ENCODE data around the gene COP1. TPM values are rescaled to one million over a fixed set of nuclear protein-coding genes. Genes with fewer than 3 reads are reported as not detected.
"Not testable (repeated sequence)": the region's sequence is repeated elsewhere in the genome, so short reads cannot be mapped to it uniquely, and the experiment has no call there.

COP1 gene
- total RNA-seq, 2 experiments from 2014 or later, result 33.8 to 36.9 TPM

DNA sequence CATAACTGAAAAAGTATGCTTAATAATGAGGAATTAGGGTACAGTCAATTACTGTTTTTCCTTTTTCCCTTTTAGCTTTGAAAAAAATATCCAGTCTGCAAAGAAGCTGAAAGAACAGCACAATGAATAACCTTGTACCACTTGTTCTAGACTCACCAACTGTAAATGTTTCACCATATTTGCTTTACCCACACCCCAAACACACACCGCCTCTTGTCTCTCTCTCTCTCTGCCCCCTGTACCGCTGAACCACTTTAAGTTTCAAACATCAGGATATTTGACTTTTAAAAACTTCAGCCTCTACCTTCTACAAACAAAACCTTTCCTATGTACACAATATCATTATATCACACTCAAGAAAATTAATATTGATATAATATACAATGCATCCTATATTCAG lies 197.1 kb downstream of the COP1 start:
- no peak for ATAC-seq
- Mint-ChIP-seq H3K36me3 (ENCODE audit: low read depth) (peaks cover 26% of the 10 kb centered on the region), H3K9me3 (peaks cover 1% of the 10 kb centered on the region), H3K27ac (no peak overlapping the region), H3K4me1 (ENCODE audit: low read depth) (no peaks in the 10 kb centered on the region), H3K27me3 (no peaks in the 10 kb centered on the region), H3K4me3 (no peak overlapping the region)
- POLR2A ChIA-PET, result no interaction called here
- DNase-seq, result no peak
- intact Hi-C loops (cut with micrococcal nuclease), result no loop called here
- TF ChIP-seq, protein P1, sequence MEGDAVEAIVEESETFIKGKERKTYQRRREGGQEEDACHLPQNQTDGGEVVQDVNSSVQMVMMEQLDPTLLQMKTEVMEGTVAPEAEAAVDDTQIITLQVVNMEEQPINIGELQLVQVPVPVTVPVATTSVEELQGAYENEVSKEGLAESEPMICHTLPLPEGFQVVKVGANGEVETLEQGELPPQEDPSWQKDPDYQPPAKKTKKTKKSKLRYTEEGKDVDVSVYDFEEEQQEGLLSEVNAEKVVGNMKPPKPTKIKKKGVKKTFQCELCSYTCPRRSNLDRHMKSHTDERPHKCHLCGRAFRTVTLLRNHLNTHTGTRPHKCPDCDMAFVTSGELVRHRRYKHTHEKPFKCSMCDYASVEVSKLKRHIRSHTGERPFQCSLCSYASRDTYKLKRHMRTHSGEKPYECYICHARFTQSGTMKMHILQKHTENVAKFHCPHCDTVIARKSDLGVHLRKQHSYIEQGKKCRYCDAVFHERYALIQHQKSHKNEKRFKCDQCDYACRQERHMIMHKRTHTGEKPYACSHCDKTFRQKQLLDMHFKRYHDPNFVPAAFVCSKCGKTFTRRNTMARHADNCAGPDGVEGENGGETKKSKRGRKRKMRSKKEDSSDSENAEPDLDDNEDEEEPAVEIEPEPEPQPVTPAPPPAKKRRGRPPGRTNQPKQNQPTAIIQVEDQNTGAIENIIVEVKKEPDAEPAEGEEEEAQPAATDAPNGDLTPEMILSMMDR (IDR thresholded peaks at IDR 0.05), result no peak
- CTCF ChIA-PET, result no interaction called here

DNA sequence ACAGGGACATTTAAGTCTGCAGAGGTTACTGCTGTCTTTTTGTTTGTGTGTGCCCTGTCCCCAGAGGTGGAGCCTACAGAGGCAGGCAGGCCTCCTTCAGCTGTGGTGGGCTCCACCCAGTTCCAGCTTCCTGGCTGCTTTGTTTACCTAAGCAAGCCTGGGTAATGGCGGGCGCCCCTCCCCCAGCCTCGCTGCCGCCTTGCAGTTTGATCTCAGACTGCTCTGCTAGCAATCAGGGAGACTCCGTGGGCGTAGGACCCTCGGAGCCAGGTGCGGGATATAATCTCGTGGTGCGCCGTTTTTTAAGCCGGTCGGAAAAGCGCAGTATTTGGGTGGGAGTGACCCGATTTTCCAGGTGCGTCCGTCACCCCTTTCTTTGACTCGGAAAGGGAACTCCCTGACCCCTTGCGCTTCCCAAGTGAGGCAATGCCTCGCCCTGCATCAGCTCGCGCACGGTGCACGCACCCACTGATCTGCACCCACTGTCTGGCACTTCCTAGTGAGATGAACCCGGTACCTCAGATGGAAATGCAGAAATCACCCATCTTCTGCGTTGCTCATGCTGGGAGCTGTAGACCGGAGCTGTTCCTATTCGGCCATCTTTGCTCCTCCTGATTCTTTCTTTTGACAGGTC lies 199.2 kb downstream of the COP1 start:
- ATAC-seq; H3K27me3 Mint-ChIP-seq; H3K4me1 Mint-ChIP-seq (ENCODE audit: low read depth); H3K4me3 Mint-ChIP-seq; DNase-seq; H3K27ac Mint-ChIP-seq; H3K9me3 Mint-ChIP-seq; CTCF ChIA-PET; intact Hi-C loops (cut with micrococcal nuclease); POLR2A ChIA-PET: not testable (repeated sequence)
- H3K36me3 Mint-ChIP-seq (ENCODE audit: low read depth), result peaks cover 21% of the 10 kb centered on the region

GRCh38 chr1:175994660-175995059 lies 212.4 kb downstream of the COP1 start:
- H3K27ac Mint-ChIP-seq; H3K4me1 Mint-ChIP-seq (ENCODE audit: low read depth); CTCF ChIA-PET; DNase-seq; intact Hi-C loops (cut with micrococcal nuclease); H3K4me3 Mint-ChIP-seq; POLR2A ChIA-PET; ATAC-seq; H3K27me3 Mint-ChIP-seq; H3K9me3 Mint-ChIP-seq: not testable (repeated sequence)
- peaks cover 31% of the 10 kb centered on the region for H3K36me3 Mint-ChIP-seq (ENCODE audit: low read depth)

DNA sequence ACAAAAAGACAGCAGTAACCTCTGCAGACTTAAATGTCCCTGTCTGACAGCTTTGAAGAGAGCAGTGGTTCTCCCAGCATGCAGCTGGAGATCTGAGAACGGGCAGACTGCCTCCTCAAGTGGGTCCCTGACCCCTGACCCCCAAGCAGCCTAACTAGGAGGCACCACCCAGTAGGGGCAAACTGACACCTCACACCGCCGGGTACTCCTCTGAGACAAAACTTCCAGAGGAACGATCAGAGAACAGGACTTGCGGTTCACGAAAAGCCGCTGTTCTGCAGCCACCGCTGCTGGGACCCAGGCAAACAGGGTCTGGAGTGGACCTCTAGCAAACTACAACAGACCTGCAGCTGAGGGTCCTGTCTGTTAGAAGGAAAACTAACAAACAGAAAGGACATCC lies 214.3 kb downstream of the COP1 start:
- POLR2A ChIA-PET; ATAC-seq; DNase-seq; H3K27me3 Mint-ChIP-seq; CTCF ChIA-PET; intact Hi-C loops (cut with micrococcal nuclease); H3K4me3 Mint-ChIP-seq; H3K9me3 Mint-ChIP-seq; H3K27ac Mint-ChIP-seq; H3K4me1 Mint-ChIP-seq (ENCODE audit: low read depth): not testable (repeated sequence)
- H3K36me3 Mint-ChIP-seq (ENCODE audit: low read depth), result peaks cover 37% of the 10 kb centered on the region

GRCh38 chr1:175992202-175992601 lies 214.9 kb downstream of the COP1 start:
- intact Hi-C loops (cut with micrococcal nuclease); H3K27ac Mint-ChIP-seq; ATAC-seq: not testable (repeated sequence)

DNA sequence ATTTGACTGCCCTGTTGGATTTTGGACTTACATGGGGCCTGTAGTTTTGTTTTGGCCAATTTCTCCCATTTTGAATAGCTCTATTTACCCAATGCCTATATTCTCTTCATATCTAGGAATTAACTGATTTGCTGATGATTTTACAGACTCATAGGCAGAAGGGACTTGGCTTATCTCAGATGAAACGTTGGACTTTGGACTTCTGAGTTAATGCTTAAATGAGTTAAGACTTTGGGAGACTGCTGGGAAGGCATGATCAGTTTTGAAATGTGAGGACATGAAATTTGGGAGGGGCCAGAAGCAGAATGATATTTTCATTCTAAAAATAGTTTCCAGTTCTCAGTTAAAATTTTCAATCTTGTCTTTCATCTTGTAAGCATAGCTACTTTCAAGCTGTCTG lies 222.3 kb downstream of the COP1 start:
- ATAC-seq, result no peak
- H3K27me3 Mint-ChIP-seq, result no peaks in the 10 kb centered on the region
- H3K27ac Mint-ChIP-seq, result no peak overlapping the region
- peaks cover 67% of the 10 kb centered on the region for H3K36me3 Mint-ChIP-seq (ENCODE audit: low read depth)
- peaks cover 14% of the 10 kb centered on the region for H3K9me3 Mint-ChIP-seq
- intact Hi-C loops (cut with micrococcal nuclease), result no loop called here
- H3K4me3 Mint-ChIP-seq, result no peak overlapping the region
- no peak for DNase-seq
- ChIA-PET CTCF (no interaction called here), POLR2A (no interaction called here)
- no peaks in the 10 kb centered on the region for H3K4me1 Mint-ChIP-seq (ENCODE audit: low read depth)
- TF ChIP-seq, protein P1 (IDR thresholded peaks at IDR 0.05), result no peak

More at GRCh38 chr1:175992202-175992601, 214.9 kb downstream of the COP1 start:
- CTCF ChIA-PET; H3K27me3 Mint-ChIP-seq; H3K9me3 Mint-ChIP-seq; H3K4me3 Mint-ChIP-seq; POLR2A ChIA-PET; DNase-seq; H3K4me1 Mint-ChIP-seq (ENCODE audit: low read depth): not testable (repeated sequence)
- peaks cover 37% of the 10 kb centered on the region for H3K36me3 Mint-ChIP-seq (ENCODE audit: low read depth)

GRCh38 chr1:175984057-175984812 lies 222.9 kb downstream of the COP1 start:
- no peak overlapping the region for H3K4me3 Mint-ChIP-seq
- peaks cover 66% of the 10 kb centered on the region for H3K36me3 Mint-ChIP-seq (ENCODE audit: low read depth)
- intact Hi-C loops (cut with micrococcal nuclease), result no loop called here
- H3K27ac Mint-ChIP-seq, result no peak overlapping the region
- POLR2A ChIA-PET, result no interaction called here
- TF ChIP-seq, protein P1 (IDR thresholded peaks at IDR 0.05), result no peak
- no peak for ATAC-seq
- H3K27me3 Mint-ChIP-seq, result no peaks in the 10 kb centered on the region
- no peak for DNase-seq
- peaks cover 14% of the 10 kb centered on the region for H3K9me3 Mint-ChIP-seq
- CTCF ChIA-PET, result no interaction called here
- H3K4me1 Mint-ChIP-seq (ENCODE audit: low read depth), result no peaks in the 10 kb centered on the region

- intact Hi-C loops (cut with micrococcal nuclease); H3K27me3 Mint-ChIP-seq; CTCF ChIA-PET; H3K4me1 Mint-ChIP-seq (ENCODE audit: low read depth); H3K4me3 Mint-ChIP-seq; DNase-seq; POLR2A ChIA-PET; ATAC-seq; H3K27ac Mint-ChIP-seq: not testable (repeated sequence)
- H3K9me3 Mint-ChIP-seq, result peaks cover 14% of the 10 kb centered on the region
- peaks cover 63% of the 10 kb centered on the region for H3K36me3 Mint-ChIP-seq (ENCODE audit: low read depth)
Observed at GRCh38 chr1:175983363-175983762, 223.7 kb downstream of the COP1 start.

All from activated CD8-positive, alpha-beta T cell treated with anti-CD3 and anti-CD28 coated beads for 36 hours (primary cell).